ENCODE results near the gene HSD17B13.

DNA sequence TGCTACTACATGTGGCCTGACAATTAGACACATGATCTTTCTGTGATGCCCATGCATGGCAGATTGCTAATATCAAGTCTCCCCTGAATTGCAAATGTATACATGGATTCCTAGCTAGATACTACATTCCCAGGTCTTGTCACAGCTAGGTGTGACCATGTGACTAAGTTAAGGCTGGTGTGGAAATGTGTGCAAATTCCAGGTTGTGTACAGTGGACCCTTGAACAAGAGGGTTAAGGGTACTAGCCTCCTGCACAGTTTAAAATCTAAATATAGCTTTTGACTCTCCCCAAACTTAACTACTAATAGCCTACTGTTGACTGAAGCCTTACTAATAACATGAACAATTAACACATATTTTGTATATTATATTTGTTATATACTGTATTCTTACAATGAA, 48.4 kb downstream of the HSD17B13 start:
- no peak for TF ChIP-seq CTCF (IDR thresholded peaks at IDR 0.05)
- TF ChIP-seq MXD4 (CRISPR knock-in tag; IDR thresholded peaks at IDR 0.05; ENCODE audit: borderline replicate concordance), result no peak
- TF ChIP-seq, protein P1, sequence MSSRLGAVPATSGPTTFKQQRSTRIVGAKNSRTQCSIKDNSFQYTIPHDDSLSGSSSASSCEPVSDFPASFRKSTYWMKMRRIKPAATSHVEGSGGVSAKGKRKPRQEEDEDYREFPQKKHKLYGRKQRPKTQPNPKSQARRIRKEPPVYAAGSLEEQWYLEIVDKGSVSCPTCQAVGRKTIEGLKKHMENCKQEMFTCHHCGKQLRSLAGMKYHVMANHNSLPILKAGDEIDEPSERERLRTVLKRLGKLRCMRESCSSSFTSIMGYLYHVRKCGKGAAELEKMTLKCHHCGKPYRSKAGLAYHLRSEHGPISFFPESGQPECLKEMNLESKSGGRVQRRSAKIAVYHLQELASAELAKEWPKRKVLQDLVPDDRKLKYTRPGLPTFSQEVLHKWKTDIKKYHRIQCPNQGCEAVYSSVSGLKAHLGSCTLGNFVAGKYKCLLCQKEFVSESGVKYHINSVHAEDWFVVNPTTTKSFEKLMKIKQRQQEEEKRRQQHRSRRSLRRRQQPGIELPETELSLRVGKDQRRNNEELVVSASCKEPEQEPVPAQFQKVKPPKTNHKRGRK (CRISPR knock-in tag; IDR thresholded peaks at IDR 0.05; ENCODE audit: borderline replicate concordance), result no peak
- TF ChIP-seq NFE2L1 (CRISPR knock-in tag; IDR thresholded peaks at IDR 0.05), result no peak
- TF ChIP-seq, protein P2, sequence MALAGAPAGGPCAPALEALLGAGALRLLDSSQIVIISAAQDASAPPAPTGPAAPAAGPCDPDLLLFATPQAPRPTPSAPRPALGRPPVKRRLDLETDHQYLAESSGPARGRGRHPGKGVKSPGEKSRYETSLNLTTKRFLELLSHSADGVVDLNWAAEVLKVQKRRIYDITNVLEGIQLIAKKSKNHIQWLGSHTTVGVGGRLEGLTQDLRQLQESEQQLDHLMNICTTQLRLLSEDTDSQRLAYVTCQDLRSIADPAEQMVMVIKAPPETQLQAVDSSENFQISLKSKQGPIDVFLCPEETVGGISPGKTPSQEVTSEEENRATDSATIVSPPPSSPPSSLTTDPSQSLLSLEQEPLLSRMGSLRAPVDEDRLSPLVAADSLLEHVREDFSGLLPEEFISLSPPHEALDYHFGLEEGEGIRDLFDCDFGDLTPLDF (CRISPR knock-in tag; IDR thresholded peaks at IDR 0.05), result no peak
- TF ChIP-seq MAX (CRISPR knock-in tag; IDR thresholded peaks at IDR 0.05), result no peak
- no peak for TF ChIP-seq PRDM15 (CRISPR knock-in tag; IDR thresholded peaks at IDR 0.05)

Data from WTC11 (cell line).